Renal pelvis (tissue), 4 donors: ENCODE data around the gene DSG4. TPM values are rescaled to one million over a fixed set of nuclear protein-coding genes. Genes with fewer than 3 reads are reported as not detected.

Experiments used
- DNase-seq: peaks from one replicate; pipeline ENCODE4 v3.0.0-alpha.2; 2013
- polyA plus RNA-seq, 3 donors: library from polyadenylated mRNA; unstranded; fragments of 120-200 nt; gene quantifications; one replicate each; pipeline ENCODE4 v1.2.1, GENCODE V29; 2013; ENCODE audit not compliant: insufficient read length in 3 of 3

Gene DSG4
- polyA plus RNA-seq, 3 donors = 0.01 TPM; not detected in 2

GRCh38 chr18:31447530-31448191, 71.1 kb downstream of the DSG4 start, which contains the start of gene DSG3:
Gene DSG3, plus strand, starts transcription at chr18:31447741. Its CDS starts 137 bp downstream, at chr18:31447878.
- no peak for DNase-seq

GRCh38 chr18:31450409-31450808, 73.8 kb downstream of the DSG4 start:
- no peak for DNase-seq

GRCh38 chr18:31451625-31452024, 75.0 kb downstream of the DSG4 start:
- DNase-seq = no peak

GRCh38 chr18:31454066-31454708, 77.6 kb downstream of the DSG4 start:
- no peak for DNase-seq

Other genes starting within 250 kb of the DSG4 start
- 1 to 10 TPM; 1.7 to 2.0 (median 1.8) TPM for gene DSC1, start 213.9 kb upstream of the DSG4 start, polyA plus RNA-seq
- gene DSG1, start 58.6 kb upstream of the DSG4 start, polyA plus RNA-seq = under 1 TPM; 0.09 to 0.12 (median 0.10) TPM
- gene DSG3, start 71.0 kb downstream of the DSG4 start, polyA plus RNA-seq = not detected
- gene DSG2, start 121.4 kb downstream of the DSG4 start, polyA plus RNA-seq = 10 to 100 TPM; 35.7 to 51.5 (median 44.3) TPM
- under 1 TPM; 0.16 to 0.43 (median 0.34) TPM for gene TTR, start 215.1 kb downstream of the DSG4 start, polyA plus RNA-seq